Endodermal cell (in vitro differentiated cells): ENCODE data around the gene TRPM4. TPM values are rescaled to one million over a fixed set of nuclear protein-coding genes. Genes with fewer than 3 reads are reported as not detected.

Source experiments
- DNase-seq: peaks from one replicate; pipeline ENCODE4 v3.0.0-alpha.2; 2017
- H3K27ac ChIP-seq: 2 replicates; pipeline ENCODE4 v1.5.1; 2013; ENCODE audit warnings: mild to moderate bottlenecking, low read depth, low read length, moderate library complexity
- H3K27me3 ChIP-seq: 2 replicates; pipeline ENCODE4 v1.6.1; 2013; ENCODE audit warnings: mild to moderate bottlenecking, low read length, moderate library complexity; ENCODE audit not compliant: insufficient read depth, control insufficient read depth, poor library complexity, severe bottlenecking
- H3K36me3 ChIP-seq: 2 replicates; pipeline ENCODE4 v1.7.0; 2013; ENCODE audit warnings: mild to moderate bottlenecking, low read length, moderate library complexity; ENCODE audit not compliant: control insufficient read depth, insufficient read depth
- H3K4me1 ChIP-seq: one replicate; pipeline ENCODE4 v1.7.0; 2013; ENCODE audit warnings: low read length; ENCODE audit not compliant: control insufficient read depth, insufficient read depth
- H3K4me3 ChIP-seq: 2 replicates; pipeline ENCODE4 v1.5.1; 2013; ENCODE audit warnings: mild to moderate bottlenecking, low read length, moderate library complexity
- H3K9ac ChIP-seq: 2 replicates; pipeline ENCODE4 v1.6.1; 2013; ENCODE audit warnings: mild to moderate bottlenecking, low read length, moderate library complexity; ENCODE audit not compliant: poor library complexity, severe bottlenecking; ENCODE audit errors: extremely low read depth
- H3K9me3 ChIP-seq: 2 replicates; pipeline ENCODE4 v1.6.1; 2013; ENCODE audit warnings: mild to moderate bottlenecking, low read length, moderate library complexity; ENCODE audit not compliant: control insufficient read depth
- H3K27ac Mint-ChIP-seq: 2 replicates; pipeline ENCODE4 v1.8.0; 2020; ENCODE audit warnings: mixed read lengths
- H3K27me3 Mint-ChIP-seq: 2 replicates; pipeline ENCODE4 v1.8.0; 2021; ENCODE audit warnings: mild to moderate bottlenecking, mixed read lengths; ENCODE audit not compliant: insufficient read depth
- H3K36me3 Mint-ChIP-seq: 2 replicates; pipeline ENCODE4 v1.8.0; 2020; ENCODE audit warnings: low read depth, mixed read lengths
- H3K4me1 Mint-ChIP-seq: 2 replicates; pipeline ENCODE4 v1.8.0; 2020; ENCODE audit warnings: mixed read lengths
- H3K4me3 Mint-ChIP-seq: 2 replicates; pipeline ENCODE4 v1.8.0; 2020; ENCODE audit warnings: mild to moderate bottlenecking, moderate library complexity, mixed read lengths
- H3K9me3 Mint-ChIP-seq: 2 replicates; pipeline ENCODE4 v1.8.0; 2020; ENCODE audit warnings: mild to moderate bottlenecking, mixed read lengths
- WGBS, 2 experiments: methylation state at CpG; one replicate each; pipeline versions ENCODE4 v1.1.5 to v1.1.7; 2013; ENCODE audit warnings: missing lambda C conversion rate in 2 of 2, mixed read lengths in 1 of 2; ENCODE audit not compliant: insufficient coverage in 1 of 2, insufficient read length in 1 of 2; 5-methylcytosine and 5-hydroxymethylcytosine counted together
- long read RNA-seq, 4 experiments: library from polyadenylated mRNA in 2 of 4; library from RNA in 1 of 4; library from capped mRNA in 1 of 4; stranded (forward) in 3 of 4; unstranded in 1 of 4; transcript quantifications; one replicate each; pipeline ENCODE4 v2.0.0, GENCODE V29; 2020 to 2021; ENCODE audit warnings: inconsistent platforms in 1 of 4
- polyA plus RNA-seq, 2 experiments: library from polyadenylated mRNA; stranded (reverse); fragments of 50-300 nt; gene quantifications; one replicate each; pipeline ENCODE4 v1.2.3, GENCODE V29; 2013
- total RNA-seq, 2 donors: library from RNA; stranded (reverse); fragmentation: NEBNext Ultra II Directional in 1 of 2; extraction: Animal tissue kit (Norgen Biotek cat#: 25700) in 1 of 2; gene quantifications; 2 replicates in 1 of 2; 3 replicates in 1 of 2; pipeline ENCODE4 v1.2.1, GENCODE V29; 2021
- TF ChIP-seq, protein P1 (sequence below): fragments of 200-600 bp; sonication (generic); conservative IDR thresholded peaks from 2 replicates; pipeline ENCODE4 v1.5.0; 2021; ENCODE audit warnings: antibody characterized with exemption, mild to moderate bottlenecking

Gene TRPM4
- total RNA-seq, result 10 to 100 TPM; 22.0 to 33.3 TPM
- 16.5 TPM for polyA plus RNA-seq (2013, experiment 1 of 2)
- polyA plus RNA-seq (2013, experiment 2 of 2), result 13.7 TPM
- long read RNA-seq, experiment 1, partial matches to known transcripts, result 8 of 10 reads
- long read RNA-seq, experiment 1, other reads (novel, unspliced or antisense), result 2 of 10 reads
- long read RNA-seq, experiment 2, full-length matches to known transcripts, result 27 of 53 reads
- long read RNA-seq, experiment 2, partial matches to known transcripts, result 16 of 53 reads
- long read RNA-seq, experiment 2, other reads (novel, unspliced or antisense), result 10 of 53 reads
- long read RNA-seq, experiment 3, full-length matches to known transcripts, result 16 of 36 reads
- long read RNA-seq, experiment 3, partial matches to known transcripts, result 5 of 36 reads
- long read RNA-seq, experiment 3, other reads (novel, unspliced or antisense), result 15 of 36 reads
- long read RNA-seq, experiment 4, partial matches to known transcripts, result 1 of 1 reads
- long read RNA-seq, experiment 4, other reads (novel, unspliced or antisense), result 0 of 1 reads

DNA sequence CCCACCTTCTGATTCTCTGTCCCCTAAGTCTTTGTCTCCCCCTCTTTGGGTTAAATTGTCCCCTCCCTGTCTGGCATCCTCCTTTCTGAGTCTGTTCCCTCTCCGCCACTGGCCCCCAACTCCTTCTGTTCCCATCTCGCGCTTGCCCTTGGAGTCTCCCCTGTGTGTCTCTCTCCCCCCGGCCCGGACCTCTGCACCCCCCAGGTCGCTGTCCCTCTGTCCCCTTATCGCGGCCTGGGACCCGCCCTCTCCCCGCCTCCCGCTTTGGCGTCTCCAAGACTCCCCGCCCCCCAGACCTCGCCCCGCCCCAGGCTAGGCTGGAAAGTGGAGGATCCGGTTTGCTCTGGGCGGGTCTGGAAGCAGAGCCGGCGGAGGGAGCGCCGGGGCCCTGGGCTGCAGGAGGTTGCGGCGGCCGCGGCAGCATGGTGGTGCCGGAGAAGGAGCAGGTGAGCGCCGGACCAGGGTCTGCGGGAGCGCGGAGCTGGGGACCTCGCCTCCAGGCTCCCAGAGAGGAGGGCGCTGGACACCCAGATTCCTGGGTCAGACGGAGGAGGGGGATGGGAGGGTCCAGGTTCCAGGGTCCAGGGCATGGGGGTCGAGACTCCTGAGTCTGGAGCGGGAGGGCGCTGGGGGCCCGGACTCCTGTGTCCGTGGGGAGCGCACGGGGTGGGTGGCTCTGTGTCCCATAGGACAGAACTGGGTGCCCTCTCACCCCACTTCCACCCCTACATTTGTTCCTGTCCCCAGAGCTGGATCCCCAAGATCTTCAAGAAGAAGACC is at the start of gene TRPM4:
Gene TRPM4 (plus strand): TSS at position 348 of the 780 bp plus-strand sequence. CDS start 75 bp downstream, at position 423.
- Mint-ChIP-seq H3K27me3 (peaks cover 53% of the 10 kb centered on the region), H3K4me1 (peaks cover 12% of the 10 kb centered on the region), H3K27ac (peak within 1 kb of the TSS; percentile 44), H3K9me3 (no peaks in the 10 kb centered on the region), H3K4me3 (peak within 1 kb of the TSS; percentile 73), H3K36me3 (peaks cover 2% of the 10 kb centered on the region)
- Histone ChIP-seq H3K9me3 (no peaks in the 10 kb centered on the region), H3K4me1 (no peaks in the 10 kb centered on the region), H3K36me3 (no peaks in the 10 kb centered on the region), H3K9ac (peak within 1 kb of the TSS; percentile 83), H3K4me3 (peak within 1 kb of the TSS; percentile 88), H3K27ac (no peak within 1 kb of the TSS), H3K27me3 (peaks cover 8% of the 10 kb centered on the region)
- peak; percentile 98 for DNase-seq
- TF ChIP-seq, protein P1, sequence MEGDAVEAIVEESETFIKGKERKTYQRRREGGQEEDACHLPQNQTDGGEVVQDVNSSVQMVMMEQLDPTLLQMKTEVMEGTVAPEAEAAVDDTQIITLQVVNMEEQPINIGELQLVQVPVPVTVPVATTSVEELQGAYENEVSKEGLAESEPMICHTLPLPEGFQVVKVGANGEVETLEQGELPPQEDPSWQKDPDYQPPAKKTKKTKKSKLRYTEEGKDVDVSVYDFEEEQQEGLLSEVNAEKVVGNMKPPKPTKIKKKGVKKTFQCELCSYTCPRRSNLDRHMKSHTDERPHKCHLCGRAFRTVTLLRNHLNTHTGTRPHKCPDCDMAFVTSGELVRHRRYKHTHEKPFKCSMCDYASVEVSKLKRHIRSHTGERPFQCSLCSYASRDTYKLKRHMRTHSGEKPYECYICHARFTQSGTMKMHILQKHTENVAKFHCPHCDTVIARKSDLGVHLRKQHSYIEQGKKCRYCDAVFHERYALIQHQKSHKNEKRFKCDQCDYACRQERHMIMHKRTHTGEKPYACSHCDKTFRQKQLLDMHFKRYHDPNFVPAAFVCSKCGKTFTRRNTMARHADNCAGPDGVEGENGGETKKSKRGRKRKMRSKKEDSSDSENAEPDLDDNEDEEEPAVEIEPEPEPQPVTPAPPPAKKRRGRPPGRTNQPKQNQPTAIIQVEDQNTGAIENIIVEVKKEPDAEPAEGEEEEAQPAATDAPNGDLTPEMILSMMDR, result no peak
- 0% methylated on average over 12 to 41 of the region's 41 CpGs for WGBS, 2 experiments

GRCh38 chr19:49109051-49109450 is 48.5 kb upstream of the TRPM4 start:
- Mint-ChIP-seq H3K36me3 (peaks cover 43% of the 10 kb centered on the region), H3K27ac (peak overlapping the region; percentile 45), H3K4me3 (no peak overlapping the region), H3K9me3 (no peaks in the 10 kb centered on the region), H3K27me3 (peaks cover 1% of the 10 kb centered on the region), H3K4me1 (peaks cover 7% of the 10 kb centered on the region)
- Histone ChIP-seq H3K9ac (no peak overlapping the region), H3K9me3 (no peaks in the 10 kb centered on the region), H3K27me3 (no peaks in the 10 kb centered on the region), H3K27ac (no peak overlapping the region), H3K4me3 (no peak overlapping the region), H3K36me3 (peaks cover 57% of the 10 kb centered on the region), H3K4me1 (no peaks in the 10 kb centered on the region)
- TF ChIP-seq, protein P1, result no peak
- WGBS, 2 experiments, result 93% methylated on average over 5 of the region's 5 CpGs
- no peak for DNase-seq

GRCh38 chr19:49109569-49110233 is 47.9 kb upstream of the TRPM4 start:
- TF ChIP-seq, protein P1, result no peak
- WGBS, 2 experiments, result 96% methylated on average over 5 to 8 of the region's 8 CpGs
- H3K36me3 Mint-ChIP-seq, result peaks cover 39% of the 10 kb centered on the region
- H3K27me3 Mint-ChIP-seq, result peaks cover 1% of the 10 kb centered on the region
- H3K27ac Mint-ChIP-seq, result peak overlapping the region; percentile 45
- H3K4me1 Mint-ChIP-seq, result peaks cover 7% of the 10 kb centered on the region
- Histone ChIP-seq H3K4me3 (no peak overlapping the region), H3K4me1 (no peaks in the 10 kb centered on the region), H3K9ac (no peak overlapping the region), H3K9me3 (no peaks in the 10 kb centered on the region), H3K27ac (no peak overlapping the region), H3K36me3 (peaks cover 51% of the 10 kb centered on the region), H3K27me3 (no peaks in the 10 kb centered on the region)
- H3K9me3 Mint-ChIP-seq, result no peaks in the 10 kb centered on the region
- H3K4me3 Mint-ChIP-seq, result no peak overlapping the region
- DNase-seq, result no peak
